ENCODE results near the gene KLHL17. TPM values are rescaled to one million over a fixed set of nuclear protein-coding genes. Genes with fewer than 3 reads are reported as not detected.

KLHL17 gene
- total and polyA plus RNA-seq, 11 donors: 1.6 to 6.8 (median 4.7) TPM

DNA sequence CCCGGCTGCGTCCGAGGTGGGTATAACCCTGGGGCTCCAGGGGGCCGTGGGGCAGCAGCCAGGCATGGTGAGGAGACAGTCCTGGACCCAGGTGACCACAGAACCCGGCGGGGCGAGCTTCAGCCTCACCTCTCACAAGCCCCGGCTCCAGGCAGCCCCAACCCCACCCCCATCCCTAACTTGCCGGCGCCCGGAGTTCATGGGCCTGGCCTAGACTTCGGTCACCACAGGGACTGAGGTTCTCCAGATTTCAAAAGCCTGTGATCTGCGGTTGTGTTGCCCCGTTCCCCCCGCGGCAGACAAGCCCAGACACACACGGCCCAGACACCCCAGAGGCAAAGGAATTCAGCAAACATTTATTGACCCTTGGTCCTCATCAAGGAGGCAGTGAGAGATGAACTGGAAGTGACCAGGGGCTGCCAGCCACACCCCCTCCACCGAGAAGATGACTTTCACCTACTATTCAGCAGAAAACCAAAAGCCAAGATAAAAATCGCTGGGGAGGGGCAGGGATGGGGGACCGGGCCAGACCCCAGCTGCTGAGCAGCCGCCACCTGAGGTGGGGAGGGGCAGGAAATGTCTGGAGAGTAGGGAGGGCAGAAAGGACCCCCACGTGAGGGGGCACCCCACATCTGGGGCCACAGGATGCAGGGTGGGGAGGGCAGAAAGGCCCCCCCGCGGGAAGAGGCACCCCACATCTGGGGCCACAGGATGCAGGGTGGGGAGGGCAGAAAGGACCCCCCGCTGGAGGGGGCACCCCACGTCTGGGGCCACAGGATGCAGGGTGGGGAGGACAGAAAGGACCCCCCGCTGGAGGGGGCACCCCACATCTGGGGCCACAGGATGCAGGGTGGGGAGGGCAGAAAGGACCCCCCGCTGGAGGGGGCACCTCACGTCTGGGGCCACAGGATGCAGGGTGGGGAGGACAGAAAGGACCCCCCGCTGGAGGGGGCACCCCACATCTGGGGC, 35.6 kb downstream of the KLHL17 start:
- TF ChIP-seq, protein P1, sequence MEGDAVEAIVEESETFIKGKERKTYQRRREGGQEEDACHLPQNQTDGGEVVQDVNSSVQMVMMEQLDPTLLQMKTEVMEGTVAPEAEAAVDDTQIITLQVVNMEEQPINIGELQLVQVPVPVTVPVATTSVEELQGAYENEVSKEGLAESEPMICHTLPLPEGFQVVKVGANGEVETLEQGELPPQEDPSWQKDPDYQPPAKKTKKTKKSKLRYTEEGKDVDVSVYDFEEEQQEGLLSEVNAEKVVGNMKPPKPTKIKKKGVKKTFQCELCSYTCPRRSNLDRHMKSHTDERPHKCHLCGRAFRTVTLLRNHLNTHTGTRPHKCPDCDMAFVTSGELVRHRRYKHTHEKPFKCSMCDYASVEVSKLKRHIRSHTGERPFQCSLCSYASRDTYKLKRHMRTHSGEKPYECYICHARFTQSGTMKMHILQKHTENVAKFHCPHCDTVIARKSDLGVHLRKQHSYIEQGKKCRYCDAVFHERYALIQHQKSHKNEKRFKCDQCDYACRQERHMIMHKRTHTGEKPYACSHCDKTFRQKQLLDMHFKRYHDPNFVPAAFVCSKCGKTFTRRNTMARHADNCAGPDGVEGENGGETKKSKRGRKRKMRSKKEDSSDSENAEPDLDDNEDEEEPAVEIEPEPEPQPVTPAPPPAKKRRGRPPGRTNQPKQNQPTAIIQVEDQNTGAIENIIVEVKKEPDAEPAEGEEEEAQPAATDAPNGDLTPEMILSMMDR (IDR thresholded peaks at IDR 0.05): no peak
- no peak for TF ChIP-seq POLR2A (IDR thresholded peaks at IDR 0.05)
- intact Hi-C loops (cut with DNase I): loop anchor here in 1 of 10 donors (5.0 kb wide), 1 partner anchor 89 kb away; no protein-coding TSS in a partner anchor
- DNase-seq: peak in 3 of 5 donors; percentile 20 to 55 (median 29)
- 44 to 52% (median 46%) methylated on average over 12 to 30 of the region's 30 CpGs for WGBS, 4 donors
- no peak overlapping the region for H3K27ac ChIP-seq
- peaks cover 0 to 11% (median 3%) of the 10 kb centered on the region in 12 donors for H3K9me3 ChIP-seq
- no peak overlapping the region for H3K4me3 ChIP-seq
- H3K27me3 ChIP-seq: peaks cover 0 to 46% (median 0%) of the 10 kb centered on the region in 9 donors
- no peak for ATAC-seq
- peaks cover 0 to 31% (median 17%) of the 10 kb centered on the region in 12 donors for H3K4me1 ChIP-seq
- peaks cover 0 to 7% (median 0%) of the 10 kb centered on the region in 9 donors for H3K36me3 ChIP-seq

DNA sequence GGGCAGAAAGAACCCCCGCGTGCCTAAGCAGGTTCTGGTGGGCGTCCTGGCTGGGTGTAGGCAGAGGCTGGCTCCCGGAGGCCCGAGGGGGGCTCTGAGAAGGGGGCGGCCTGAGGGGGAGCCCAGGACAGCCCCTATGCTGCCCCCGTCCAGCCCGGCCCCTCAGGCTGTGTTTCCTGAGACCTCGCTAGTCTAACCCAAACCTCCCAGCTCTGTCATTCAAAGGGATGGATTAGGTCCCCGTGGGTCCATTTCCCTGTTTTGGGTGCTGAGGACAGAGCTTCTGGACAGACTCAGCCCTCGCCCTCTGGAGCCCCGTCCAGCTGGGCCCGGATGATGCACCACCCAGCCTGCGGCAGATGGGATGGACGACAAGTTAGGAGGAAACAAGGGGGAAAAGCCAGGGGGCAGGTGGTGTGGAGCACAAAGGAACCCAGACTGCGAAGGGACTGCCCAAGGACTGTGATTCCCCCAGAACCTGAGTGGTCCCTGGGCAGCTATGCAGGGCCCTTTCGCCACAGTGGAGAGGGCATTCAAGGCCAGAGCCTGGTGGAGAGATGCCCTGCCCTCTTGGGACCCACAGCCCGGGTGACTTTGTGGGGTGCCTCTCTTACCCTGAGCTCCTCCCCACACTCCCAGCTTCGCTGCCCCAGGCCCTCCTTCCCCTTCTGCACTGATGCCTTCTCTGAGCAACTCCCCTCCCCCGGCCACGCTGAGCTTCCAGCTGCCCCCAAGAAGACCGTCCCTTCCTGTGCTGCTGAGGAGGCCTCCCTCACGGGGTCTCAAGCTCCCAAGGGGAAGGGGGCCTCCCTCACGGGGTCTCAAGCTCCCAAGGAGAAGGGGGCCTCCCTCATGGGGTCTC, 36.7 kb downstream of the KLHL17 start:
- H3K9me3 ChIP-seq: peaks cover 0 to 5% (median under 1%) of the 10 kb centered on the region in 12 donors
- peaks cover 0 to 58% (median 0%) of the 10 kb centered on the region in 9 donors for H3K27me3 ChIP-seq
- no peak for TF ChIP-seq POLR2A (IDR thresholded peaks at IDR 0.05)
- TF ChIP-seq, protein P1 (IDR thresholded peaks at IDR 0.05): no peak
- H3K4me1 ChIP-seq: peaks cover 0 to 41% (median 19%) of the 10 kb centered on the region in 12 donors
- peak overlapping the region in 1 of 12 donors; percentile 99 for H3K27ac ChIP-seq
- no peak for ATAC-seq
- H3K4me3 ChIP-seq: peak overlapping the region in 3 of 12 donors; percentile 90 to 93 (median 92)
- H3K36me3 ChIP-seq: peaks cover 0 to 7% (median 0%) of the 10 kb centered on the region in 9 donors
- intact Hi-C loops (cut with DNase I): loop anchor here in 1 of 10 donors (5.0 kb wide), 1 partner anchor 90 kb away; no protein-coding TSS in a partner anchor
- DNase-seq: peak in 3 of 5 donors; percentile 26 to 60 (median 28)
- WGBS, 4 donors: 72 to 78% (median 73%) methylated on average over 23 to 24 of the region's 24 CpGs

DNA sequence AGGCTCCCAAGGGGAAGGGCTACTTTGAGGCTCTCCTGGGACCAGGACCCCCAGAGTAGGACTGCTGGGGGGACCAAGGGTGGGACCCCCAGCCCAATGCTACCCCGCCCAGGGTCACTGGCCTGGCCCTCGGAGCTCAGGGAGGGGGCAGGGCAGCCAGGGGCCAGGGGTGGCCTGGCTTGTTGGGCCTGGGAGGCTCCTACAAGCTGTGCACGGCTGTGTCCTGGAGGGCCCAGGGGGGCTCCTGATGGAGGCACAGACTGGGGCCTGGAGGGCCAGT, 37.3 kb downstream of the KLHL17 start:
- WGBS, 4 donors: 79 to 90% (median 86%) methylated on average over 2 to 3 of the region's 3 CpGs; no CpG with 5 or more reads in 1 of the 4 donors
- peaks cover 0 to 7% (median 0%) of the 10 kb centered on the region in 9 donors for H3K36me3 ChIP-seq
- H3K4me3 ChIP-seq: peak overlapping the region in 7 of 12 donors; percentile 71 to 93 (median 81)
- H3K4me1 ChIP-seq: peaks cover 0 to 41% (median 20%) of the 10 kb centered on the region in 12 donors
- DNase-seq (peak in 1 of 5 donors; percentile 69), ATAC-seq (no peak)
- H3K27ac ChIP-seq: peak overlapping the region in 2 of 12 donors; percentile 99
- peaks cover 0 to 61% (median 0%) of the 10 kb centered on the region in 9 donors for H3K27me3 ChIP-seq
- no peaks in the 10 kb centered on the region for H3K9me3 ChIP-seq
- TF ChIP-seq, protein P1 (IDR thresholded peaks at IDR 0.05): no peak
- no peak for TF ChIP-seq POLR2A (IDR thresholded peaks at IDR 0.05)
- intact Hi-C loops (cut with DNase I): loop anchor here in 1 of 10 donors (5.0 kb wide), 1 partner anchor 90 kb away; no protein-coding TSS in a partner anchor

Data from heart left ventricle (tissue), 16 donors.